NCI-H2196 (cell line): ENCODE data around the gene PYY.
"Not testable (repeated sequence)": the region's sequence is repeated elsewhere in the genome, so short reads cannot be mapped to it uniquely, and the experiment has no call there.

Experiments used
- DNase-seq: peaks from one replicate; lab custom pipeline; 2025; ENCODE audit not compliant: unreplicated experiment; lab: John Stamatoyannopoulos, UW

The PYY gene

DNA sequence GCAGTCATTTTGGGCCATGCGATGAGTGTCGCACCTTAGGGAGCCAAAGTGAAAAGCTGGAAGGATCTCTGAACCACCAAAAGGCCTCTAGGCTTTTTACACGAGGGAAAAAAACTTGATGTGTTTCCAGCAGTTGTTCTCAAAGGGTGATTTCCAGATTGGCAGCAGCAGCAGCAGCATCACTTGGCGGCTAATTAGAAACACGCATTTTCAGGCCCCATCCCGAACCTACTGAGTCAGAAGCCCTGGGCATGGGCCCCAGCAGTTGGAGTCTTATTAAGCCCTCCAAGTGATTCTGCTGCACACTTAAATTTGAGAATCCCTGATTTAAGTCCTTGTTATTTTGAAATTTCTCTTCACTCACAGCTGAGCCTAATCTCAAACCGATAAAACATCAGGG, 25.3 kb upstream of the PYY start:
- DNase-seq = no peak

DNA sequence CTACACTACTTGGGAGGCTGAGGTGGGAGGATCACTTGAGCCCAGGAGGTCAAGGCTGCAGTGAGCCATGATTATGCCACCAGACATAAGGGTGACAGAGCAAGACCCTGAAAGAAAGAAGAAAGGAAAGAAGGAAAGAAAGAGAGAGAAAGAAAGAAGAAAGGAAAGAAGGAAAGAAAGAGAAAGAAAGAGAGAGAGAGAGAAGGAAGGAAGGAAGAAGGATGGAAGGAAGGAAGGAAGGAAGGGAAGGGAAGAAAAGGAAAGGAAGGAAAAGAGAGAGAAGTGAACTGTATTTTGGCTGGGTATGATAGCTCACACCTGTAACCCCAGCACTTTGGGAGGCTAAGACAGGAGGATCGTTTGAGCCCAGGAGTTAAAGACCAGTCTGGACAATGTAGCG, 24.3 kb upstream of the PYY start:
- no peak for DNase-seq

DNA sequence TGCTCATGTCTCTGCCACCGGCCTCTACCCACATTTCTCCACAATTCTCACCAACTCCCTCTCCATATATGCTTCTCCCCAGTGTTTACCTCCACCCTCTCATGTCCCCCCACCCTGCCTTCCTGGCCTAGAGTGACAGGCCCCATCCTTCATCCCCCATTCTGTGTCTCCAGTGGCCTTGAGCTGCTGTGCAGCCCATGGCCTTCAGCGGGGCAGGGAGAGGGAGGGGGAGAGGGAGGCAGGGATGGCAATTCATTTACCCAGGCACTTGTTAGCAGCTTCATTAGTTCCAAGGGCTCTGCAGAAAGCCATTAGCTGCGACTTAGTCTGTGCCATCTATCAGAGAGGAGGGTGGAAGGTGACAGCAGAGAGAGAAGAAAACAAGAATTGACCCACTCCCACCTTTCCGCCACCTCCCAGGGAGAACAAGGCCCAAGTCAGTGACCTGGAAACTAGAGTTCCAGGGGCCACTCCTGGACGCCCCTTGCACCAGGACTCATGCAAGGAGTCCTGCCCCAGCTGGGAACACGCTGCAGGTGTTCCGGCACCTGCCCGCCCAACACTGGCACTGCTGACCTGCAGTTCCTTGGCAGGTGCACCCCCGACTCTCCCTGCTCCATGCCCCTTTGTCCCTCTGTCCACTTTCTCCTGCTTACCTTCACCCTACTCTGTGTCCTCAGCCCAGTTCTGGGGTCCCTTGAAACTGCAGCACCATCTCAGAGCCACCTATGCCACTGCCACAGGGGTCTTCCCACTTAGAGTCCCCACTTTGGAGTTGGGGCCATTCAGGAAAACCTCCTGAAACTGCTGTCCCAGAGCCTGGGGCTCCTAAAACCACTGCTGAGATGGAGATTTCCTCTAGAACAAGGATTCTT, 23.5 kb upstream of the PYY start:
- DNase-seq = no peak

DNA sequence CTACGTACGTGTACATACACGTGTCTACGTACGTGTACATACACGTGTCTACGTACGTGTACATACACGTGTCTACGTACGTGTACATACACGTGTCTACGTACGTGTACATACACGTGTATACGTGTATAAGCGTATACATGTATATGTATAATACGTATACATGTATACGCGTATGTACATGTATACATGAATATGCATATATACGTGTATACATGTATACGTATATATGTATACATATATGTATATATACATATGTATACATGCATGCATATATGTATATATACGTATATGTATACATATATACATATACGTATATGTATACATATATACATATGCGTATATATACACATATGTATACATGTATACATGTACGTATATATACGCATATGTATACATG, 22.2 kb upstream of the PYY start:
- no peak for DNase-seq

DNA sequence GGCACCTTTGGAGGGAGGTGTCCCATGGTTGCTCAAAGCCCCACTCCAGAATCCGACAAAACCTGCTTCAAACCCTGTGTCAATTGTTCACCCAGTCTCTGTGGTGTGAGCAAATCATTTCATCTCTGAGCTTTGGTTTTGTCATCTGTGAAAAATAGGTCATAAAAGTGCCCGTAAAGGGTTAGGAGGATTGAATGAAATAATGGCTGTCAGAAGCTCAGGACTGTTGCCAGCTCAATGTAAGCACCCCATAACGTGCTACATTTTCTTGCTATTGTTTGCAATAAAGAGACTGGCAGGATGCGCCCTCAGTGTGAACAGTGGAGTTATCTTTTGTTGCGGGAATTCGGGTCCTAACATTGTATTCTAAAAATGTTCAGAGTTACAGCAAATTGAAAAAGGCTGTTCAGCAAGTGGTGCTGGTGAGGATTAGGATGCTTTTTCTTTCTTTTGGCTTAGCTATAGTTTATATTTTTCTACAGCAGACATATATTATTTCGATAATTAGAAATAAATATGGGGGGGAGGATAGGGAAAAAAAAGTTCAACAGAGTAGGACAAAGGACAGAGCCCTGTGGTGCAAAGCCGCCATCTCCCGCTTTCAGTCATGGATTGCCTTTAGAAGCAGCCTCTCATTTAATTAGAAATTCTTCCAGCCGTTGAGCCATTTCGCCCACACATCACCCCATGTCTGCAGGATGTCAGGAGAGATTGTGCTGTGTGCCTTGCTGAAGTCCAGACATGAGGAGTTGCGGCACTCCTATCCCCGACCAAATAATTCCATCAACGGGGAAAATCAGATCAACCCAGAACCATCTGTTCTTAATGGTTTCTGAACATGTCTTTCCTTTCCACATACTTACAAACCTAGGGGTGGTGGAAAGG, 20.9 kb upstream of the PYY start:
- DNase-seq = no peak

DNA sequence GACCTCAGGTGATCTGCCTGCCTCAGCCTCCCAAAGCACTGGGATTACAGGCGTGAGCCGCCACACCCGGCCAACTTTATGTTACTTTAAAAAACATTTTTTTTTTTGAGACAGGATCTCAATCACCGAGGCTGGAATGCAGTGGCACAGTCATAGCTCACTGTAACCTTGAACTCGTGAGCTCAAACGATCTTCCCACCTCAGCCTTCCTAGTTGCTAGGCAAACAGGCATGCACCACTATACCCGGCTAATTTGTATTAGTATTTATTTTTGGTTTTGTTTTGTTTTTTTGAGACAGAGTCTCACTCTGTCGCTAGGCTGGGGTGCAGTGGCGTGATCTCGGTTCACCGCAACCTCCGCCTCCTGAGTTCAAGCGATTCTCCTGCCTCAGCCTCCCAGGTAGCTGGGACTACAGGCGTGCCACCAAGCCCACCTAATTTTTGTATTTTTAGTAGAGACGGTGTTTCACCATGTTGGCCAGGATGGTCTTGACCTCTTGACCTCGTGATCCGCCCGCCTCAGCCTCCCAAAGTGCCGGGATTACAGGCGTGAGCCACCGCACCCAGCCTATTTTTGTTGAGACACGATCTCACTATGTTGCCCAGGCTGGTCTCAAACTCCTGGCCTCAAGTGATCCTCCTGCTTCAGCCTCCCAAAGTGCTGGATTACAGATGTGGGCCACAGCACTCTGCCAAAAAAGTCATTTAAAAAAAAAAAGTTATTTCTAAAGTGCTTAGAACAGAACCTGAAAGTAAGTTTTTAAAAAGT, 18.9 kb upstream of the PYY start:
- not testable (repeated sequence) for DNase-seq

DNA sequence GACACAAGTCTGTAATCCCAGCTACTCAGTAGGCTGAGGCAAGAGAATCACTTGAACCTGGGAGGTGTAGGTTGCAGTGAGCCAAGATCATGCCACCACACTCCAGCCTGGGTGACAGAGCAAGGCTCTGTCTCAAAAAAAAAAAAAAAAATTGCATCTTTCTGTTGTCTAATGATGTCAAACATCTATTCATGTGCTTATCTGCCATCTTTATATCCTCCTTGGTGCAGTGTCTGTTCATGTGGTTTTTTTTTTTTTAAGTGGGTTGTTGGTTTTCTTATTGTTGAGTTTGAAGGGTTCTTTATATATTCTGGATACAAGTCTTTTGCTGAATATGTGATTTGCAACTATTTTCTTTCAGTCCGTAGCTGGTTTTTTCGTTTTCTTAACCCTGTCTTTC, 17.7 kb upstream of the PYY start:
- DNase-seq = not testable (repeated sequence)

DNA sequence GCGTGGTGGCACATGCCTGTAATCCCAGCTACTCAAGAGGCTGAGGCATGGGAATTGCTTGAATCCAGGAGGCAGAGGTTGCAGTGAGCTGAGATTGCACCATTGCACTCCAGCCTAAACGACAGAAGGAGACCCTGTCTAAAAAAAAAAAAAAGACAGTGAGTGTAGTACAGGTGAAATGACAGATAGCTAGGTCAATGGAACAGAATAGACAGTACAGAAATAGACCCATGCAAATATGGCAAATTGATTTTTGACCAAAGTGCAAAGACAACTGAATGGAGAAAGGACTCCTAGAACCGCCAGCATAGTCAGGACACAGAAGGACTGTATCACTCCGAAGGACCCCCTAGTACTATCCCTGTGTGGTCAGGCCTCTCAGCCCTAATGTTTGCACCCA, 16.6 kb upstream of the PYY start:
- no peak for DNase-seq

DNA sequence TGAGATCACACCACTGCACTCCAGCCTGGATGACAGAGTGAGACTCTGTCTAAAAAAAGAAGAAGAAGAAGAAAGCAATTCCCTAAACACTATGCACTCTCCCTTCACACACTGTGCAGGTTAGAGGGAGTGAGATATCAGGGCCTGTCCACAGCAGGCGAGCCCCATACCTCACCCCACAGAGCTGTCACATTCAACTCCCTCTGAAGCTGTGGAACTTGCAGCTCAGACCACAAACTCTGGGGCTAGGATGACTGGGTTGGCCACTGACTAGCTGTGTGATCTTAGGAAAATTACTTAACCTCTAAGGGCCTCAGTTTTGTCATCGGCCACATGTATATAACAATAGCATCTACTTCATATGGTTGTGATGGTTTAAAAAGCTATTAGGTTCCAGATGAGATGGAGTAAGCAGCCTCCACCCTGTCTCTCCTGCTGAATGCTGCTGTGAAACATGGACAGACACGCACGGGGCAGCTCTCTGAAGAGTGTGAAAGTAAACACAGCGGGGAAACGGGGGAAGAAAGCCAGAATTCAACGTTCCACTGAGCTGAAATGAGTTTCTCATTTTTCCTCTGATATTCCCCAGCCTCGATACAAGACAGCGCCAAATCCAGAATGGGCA, 13.6 kb upstream of the PYY start:
- DNase-seq = no peak

DNA sequence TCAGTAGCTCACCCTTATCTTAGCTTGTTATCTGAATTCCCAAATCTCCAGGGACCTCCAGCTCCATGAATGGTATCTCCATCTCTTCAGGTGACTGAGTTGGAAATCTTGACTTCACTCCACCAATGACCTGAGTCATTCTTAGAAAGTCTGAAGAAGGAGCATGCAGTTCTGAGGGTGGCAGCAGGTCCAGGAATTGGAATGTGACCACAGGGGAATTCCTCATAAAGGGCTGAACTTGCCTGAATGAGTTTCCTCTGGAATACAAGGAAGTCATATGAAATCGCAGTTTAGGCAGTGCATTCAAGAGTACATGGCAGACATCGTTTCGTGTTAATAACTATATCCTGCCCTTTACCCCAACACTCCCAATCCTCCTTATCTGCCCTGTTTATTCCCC, 12.5 kb upstream of the PYY start:
- no peak for DNase-seq

DNA sequence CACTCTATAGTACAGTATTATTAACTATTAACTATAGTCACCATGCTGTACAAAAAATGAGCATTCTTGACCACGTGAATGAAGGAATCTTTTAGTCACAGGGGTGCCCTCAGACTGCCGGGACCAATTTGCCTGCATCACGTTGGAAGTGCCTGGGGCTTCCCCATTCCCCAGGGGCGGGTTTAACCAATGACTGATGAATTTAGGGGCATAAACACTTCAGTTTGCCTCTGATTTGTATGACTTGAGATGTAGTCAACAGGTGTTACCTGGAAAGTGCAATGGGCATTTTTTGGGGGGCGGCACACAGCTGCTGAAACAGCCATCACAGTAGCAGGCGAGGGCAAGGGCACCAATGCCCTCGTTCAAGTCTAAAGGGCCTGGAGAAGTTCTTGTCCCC, 8.7 kb upstream of the PYY start:
- DNase-seq = no peak

DNA sequence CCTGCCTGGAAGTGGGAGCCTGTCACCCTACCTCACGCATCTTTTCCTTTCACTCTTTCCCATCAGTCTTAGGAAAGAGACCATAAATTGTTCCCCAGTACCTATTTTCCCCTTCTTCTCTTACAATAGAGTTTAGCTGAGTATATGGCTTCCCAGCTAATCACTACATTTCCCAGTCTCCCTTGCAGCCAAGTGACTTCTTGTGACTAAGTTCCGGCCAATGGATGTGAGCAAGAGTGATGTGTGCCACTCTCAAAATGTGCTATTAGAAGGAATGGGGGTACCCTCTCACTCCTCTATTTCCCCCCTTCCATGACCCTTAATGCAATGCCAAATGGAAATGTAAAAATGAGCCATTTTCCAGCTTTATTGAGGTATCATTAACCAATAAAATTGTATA, 8.2 kb upstream of the PYY start:
- DNase-seq = no peak

DNA sequence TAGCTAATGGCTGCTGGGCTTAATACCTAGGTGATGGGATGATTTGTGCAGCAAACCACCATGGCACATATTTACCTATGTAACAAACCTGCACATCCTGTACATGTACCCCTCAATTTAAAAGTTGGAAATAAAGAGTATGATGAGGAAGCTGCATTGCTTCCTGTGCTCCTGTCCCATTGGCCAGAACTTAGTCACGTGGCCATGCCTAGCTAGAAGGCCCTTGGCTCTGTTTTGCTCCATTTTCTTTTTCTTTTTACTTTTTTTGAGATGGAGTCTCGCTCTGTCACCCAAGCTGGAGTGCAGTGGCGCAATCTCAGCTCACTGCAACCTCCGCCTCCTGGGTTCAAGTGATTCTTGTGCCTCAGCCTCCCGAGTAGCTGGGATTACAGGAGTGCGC, 7.6 kb upstream of the PYY start:
- not testable (repeated sequence) for DNase-seq

DNA sequence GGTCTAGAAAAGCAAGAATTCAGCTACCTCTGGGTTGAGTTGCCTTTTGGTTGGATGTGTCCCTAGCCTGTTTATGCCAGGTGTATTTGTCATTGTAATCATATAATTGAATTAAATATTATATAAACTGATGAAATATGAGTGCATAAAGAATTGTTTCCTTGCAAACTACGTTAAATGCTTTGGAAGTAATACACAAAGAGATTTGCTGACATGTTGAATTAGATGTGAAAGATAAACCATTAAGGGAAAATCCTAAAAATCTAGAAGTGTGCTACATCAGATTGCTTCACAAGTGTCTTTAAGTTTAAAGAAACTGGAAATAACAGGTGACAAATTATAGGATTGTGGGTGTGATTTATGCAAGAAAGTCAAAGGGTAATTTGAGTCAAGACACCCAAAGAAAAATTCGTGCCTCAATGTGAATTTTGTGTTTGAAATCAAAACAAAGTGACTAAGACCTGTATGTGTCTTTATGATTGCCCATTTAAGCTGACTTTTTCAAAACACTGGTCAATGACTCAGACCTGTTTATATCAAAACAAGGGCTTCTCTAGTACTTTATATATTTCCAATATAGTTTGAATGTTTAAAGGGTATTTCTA, 5.1 kb upstream of the PYY start:
- no peak for DNase-seq

DNA sequence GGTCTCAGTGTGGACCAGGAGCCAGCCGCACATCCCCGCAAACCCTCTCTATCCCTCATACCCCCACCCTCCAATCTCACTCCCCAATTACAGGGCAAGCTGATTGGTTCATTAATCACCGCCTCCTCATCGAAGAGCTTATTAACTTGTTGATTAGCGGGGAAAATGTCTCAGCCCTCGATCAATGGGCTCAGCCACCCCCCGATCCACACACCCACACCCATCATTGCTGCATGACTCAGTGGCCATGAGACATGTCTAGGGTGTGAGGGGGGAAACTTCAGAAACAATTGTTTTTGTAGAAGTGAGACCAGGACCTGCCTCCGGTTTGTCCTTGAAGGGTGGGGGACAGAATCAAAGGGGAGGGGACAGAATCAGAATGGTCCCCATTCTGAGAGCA, 2.5 kb upstream of the PYY start:
- DNase-seq = no peak

DNA sequence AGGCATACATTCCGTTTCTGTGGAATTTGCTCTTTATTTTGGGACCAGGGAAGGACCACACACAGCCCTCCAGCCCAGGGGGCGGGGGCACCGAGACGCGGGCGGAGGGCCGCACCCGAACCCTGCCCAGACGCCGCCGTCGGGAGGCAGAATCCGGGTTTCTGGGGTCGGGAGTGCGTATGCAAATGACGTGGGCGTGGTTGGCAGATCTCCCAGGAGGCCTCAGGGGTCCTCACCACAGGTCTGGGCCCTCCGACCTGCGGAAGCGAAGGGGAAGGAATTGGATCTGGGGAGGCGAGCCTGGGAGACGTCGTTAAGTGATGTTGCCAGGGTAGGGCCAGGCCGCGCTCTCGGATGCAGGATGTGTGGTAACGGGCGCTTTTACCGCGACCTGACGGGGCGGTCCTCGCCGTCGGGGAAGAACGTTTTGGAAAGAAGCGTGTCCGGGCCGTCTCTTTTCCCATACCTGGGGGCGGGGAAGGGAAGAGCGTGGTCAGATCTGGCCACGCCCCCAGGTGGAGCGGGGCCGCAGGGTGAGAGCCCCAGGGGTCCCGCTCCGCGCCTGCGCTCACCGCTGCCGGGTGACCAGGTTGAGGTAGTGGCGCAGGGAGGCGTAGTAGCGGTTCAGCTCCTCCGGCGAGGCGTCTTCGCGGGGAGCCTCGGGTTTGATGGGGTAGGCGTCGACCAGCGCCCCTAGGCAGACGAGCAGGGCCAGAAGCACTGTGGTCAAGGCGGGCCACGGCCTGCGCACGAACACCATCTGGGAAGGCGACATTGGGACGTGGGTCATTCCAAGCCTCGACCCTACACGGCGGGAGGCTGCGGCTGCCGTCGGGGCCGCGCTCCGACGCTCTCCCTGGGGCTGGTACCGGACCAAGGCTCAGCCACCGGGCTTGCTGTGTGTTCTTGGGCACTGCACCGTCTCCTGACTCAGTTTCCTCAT, 745 bp downstream of the PYY start:
- no peak for DNase-seq

DNA sequence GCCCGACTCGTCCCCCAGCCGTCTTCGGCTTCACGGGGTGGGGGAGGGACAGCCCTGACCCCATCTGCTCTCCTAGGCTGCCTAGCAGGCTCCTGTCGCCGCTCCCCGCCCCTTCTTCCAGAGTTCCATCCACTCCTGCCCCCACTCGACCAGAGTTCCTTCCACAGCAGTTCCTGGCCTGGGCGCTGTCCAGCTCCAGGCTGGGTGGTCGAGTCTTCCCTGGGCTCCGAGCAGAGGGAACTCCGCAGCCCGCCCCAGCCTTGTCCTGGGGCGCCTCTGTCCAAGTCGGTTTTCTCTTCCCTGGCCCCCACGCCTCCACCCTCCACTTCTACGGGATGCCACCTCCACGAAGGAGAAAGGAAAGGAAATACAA, 1.4 kb downstream of the PYY start:
- no peak for DNase-seq

DNA sequence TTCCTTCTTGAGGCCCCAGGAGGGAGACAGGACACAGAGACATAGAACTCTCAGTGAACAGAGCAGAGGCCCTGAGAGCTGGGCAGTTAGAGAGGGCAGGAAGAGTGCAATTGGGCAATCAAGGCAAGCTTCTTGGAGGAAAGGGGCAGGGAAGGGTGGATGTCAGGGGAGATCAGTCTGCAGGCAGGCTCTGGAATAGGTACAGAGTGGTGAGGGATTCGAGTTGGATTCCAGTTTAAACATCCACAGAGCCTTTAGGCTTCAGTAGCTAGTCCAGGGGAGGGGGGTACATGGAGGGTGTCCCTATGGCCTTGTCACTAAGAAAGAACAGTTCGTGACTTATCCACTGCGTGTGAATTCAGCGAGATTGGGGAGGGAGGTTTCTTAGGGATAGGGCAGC, 2.0 kb downstream of the PYY start:
- DNase-seq = no peak

DNA sequence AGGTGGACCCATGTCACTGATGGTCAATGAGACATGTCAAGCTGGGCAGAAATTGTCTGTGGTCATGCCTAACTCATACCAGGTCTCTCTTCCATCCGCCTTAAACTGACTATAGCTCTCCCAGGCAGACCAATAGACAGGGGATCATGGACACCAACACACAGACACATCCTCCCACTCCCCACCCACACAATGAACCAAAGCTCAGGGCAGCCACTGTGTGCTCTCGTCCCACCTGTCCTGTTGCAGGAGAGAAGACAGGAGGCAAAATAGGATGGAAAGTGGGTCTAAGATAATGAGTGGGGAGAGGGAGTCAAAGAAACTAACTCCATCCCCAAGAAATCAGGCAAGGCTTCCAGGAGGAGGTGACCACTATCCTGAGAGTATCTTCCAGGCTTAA, 3.2 kb downstream of the PYY start:
- DNase-seq = no peak

DNA sequence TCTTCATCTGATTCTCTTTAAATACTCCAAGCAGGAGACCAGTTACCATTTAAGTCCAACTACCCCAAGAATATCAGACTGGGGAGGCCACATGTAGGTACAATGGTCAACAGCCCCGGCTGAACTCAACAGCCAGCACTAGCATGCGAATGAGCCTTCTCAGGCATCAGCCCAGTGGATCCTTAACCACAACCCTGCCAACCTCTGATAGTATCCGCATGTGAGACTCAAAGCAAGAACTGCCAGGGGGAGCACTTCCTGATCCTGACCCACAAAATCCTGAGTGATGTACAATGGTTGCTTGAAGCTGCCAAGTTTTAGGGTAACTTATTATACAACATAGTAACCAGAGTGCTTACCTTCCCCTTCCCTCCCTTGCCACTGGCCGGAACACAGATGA, 4.0 kb downstream of the PYY start:
- no peak for DNase-seq
